H1 (cell line): ENCODE data around the gene ACTR8. TPM values are rescaled to one million over a fixed set of nuclear protein-coding genes. Genes with fewer than 3 reads are reported as not detected.

ENCODE experiments used
- CTCF ChIA-PET: fragments of 300-600 bp; sonication (Branson Sonifier 250); formaldehyde crosslinking; loops from one replicate; lab custom pipeline; 2021; ENCODE audit not compliant: partially characterized antibody; lab: Charles Lee
- POLR2A ChIA-PET: fragments of 300-600 bp; sonication (Branson Sonifier 250); formaldehyde crosslinking; loops from one replicate; lab custom pipeline; 2021; ENCODE audit warnings: inconsistent platforms; ENCODE audit not compliant: partially characterized antibody; lab: Charles Lee
- DNase-seq, 2 experiments: peaks; one replicate each; pipeline versions ENCODE4 v3.0.0 to v3.0.0-alpha.2; 2010 to 2022; ENCODE audit warnings: low spot score in 2 of 2, low read depth in 1 of 2, mixed read lengths in 1 of 2
- FAIRE-seq: peaks from 2 replicates; lab custom pipeline; 2011; peaks lifted over from hg19 to GRCh38; lab: Jason Lieb, UNC
- H2AFZ ChIP-seq: 2 replicates; pipeline ENCODE4 v1.8.1; 2012; ENCODE audit warnings: low read length, inconsistent platforms
- H2AK5ac ChIP-seq: 2 replicates; pipeline ENCODE4 v1.6.1; 2013; ENCODE audit warnings: low read depth, low read length
- H2BK120ac ChIP-seq: replicated peaks from 2 replicates; pipeline ENCODE3; 2013; ENCODE audit warnings: low read depth, low read length, inconsistent platforms
- H2BK12ac ChIP-seq: 2 replicates; pipeline ENCODE4 v1.6.1; 2013; ENCODE audit warnings: low read depth, low read length
- H2BK15ac ChIP-seq: 2 replicates; pipeline ENCODE4 v1.6.1; 2013; ENCODE audit warnings: low read length
- H2BK20ac ChIP-seq: 2 replicates; pipeline ENCODE4 v1.6.1; 2013; ENCODE audit warnings: low read length
- H2BK5ac ChIP-seq: 2 replicates; pipeline ENCODE4 v1.6.1; 2013; ENCODE audit warnings: low read depth, low read length
- H3K14ac ChIP-seq: 2 replicates; pipeline ENCODE4 v1.6.1; 2013; ENCODE audit warnings: inconsistent platforms; ENCODE audit not compliant: insufficient read length
- H3K18ac ChIP-seq: 2 replicates; pipeline ENCODE4 v1.6.1; 2013; ENCODE audit warnings: low read length; ENCODE audit errors: extremely low read depth
- H3K23ac ChIP-seq: 2 replicates; pipeline ENCODE4 v1.6.1; 2013; ENCODE audit warnings: inconsistent platforms; ENCODE audit not compliant: insufficient read length
- H3K23me2 ChIP-seq: 2 replicates; pipeline ENCODE4 v1.6.1; 2013; ENCODE audit warnings: low read depth, low read length
- H3K27ac ChIP-seq: 2 replicates; pipeline ENCODE4 v1.6.1; 2011; ENCODE audit warnings: low read depth, low read length, inconsistent platforms
- H3K27me3 ChIP-seq, 4 experiments: replicated peaks in 1 of 4; 1 replicate in 1 of 4; 2 replicates in 3 of 4; pipeline versions ENCODE4 v1.6.1 to v1.8.1; 2011 to 2013; ENCODE audit warnings: low read length in 3 of 4, mild to moderate bottlenecking in 3 of 4, inconsistent platforms in 2 of 4, mixed read lengths in 2 of 4, moderate library complexity in 1 of 4; ENCODE audit not compliant: control insufficient read depth in 3 of 4, insufficient read depth in 3 of 4; ENCODE audit errors: extremely low read depth in 1 of 4
- H3K36me3 ChIP-seq, 4 experiments: 2 replicates each; pipeline versions ENCODE4 v1.6.1 to v1.8.1; 2011 to 2013; ENCODE audit warnings: mild to moderate bottlenecking in 4 of 4, low read length in 3 of 4, moderate library complexity in 2 of 4, control low read depth in 1 of 4, inconsistent platforms in 1 of 4; ENCODE audit not compliant: insufficient read depth in 4 of 4, control insufficient read depth in 2 of 4
- H3K4ac ChIP-seq: replicated peaks from 2 replicates; pipeline ENCODE3; 2013; ENCODE audit warnings: low read length, low read depth, mixed read lengths, inconsistent platforms; ENCODE audit not compliant: insufficient read length
- H3K4me1 ChIP-seq, 4 experiments: replicated peaks in 1 of 4; 1 replicate in 1 of 4; 2 replicates in 3 of 4; pipeline versions ENCODE4 v1.6.1 to v1.8.1; 2011 to 2013; ENCODE audit warnings: low read length in 3 of 4, inconsistent platforms in 2 of 4, mixed read lengths in 1 of 4; ENCODE audit not compliant: insufficient read depth in 4 of 4, control insufficient read depth in 3 of 4
- H3K4me2 ChIP-seq, 2 experiments: 2 replicates each; pipeline versions ENCODE4 v1.6.1 to v1.8.1; 2011 to 2013; ENCODE audit warnings: low read depth in 2 of 2, low read length in 2 of 2, control low read depth in 1 of 2, inconsistent platforms in 1 of 2, mild to moderate bottlenecking in 1 of 2; ENCODE audit not compliant: insufficient read depth in 1 of 2
- H3K4me3 ChIP-seq, 4 experiments: fragments of 200-600, 300-600 bp in 1 of 4; sonication (generic), shearing (Covaris generic), sonication (Bioruptor Twin) in 1 of 4; 2 replicates each; pipeline versions ENCODE4 v1.5.1 to v1.8.1; 2011 to 2016; ENCODE audit warnings: low read length in 4 of 4, low read depth in 3 of 4, control low read depth in 2 of 4, inconsistent platforms in 2 of 4, mild to moderate bottlenecking in 2 of 4, mixed read lengths in 1 of 4, moderate library complexity in 1 of 4; ENCODE audit not compliant: insufficient read depth in 2 of 4; ENCODE audit errors: extremely low read depth in 1 of 4
- H3K56ac ChIP-seq: replicated peaks from 2 replicates; pipeline ENCODE3; 2013; ENCODE audit warnings: low read depth, mild to moderate bottlenecking, mixed read lengths, low read length, inconsistent platforms; ENCODE audit not compliant: insufficient read length
- H3K79me1 ChIP-seq: 2 replicates; pipeline ENCODE4 v1.6.1; 2013; ENCODE audit warnings: low read depth, low read length, control low read depth
- H3K79me2 ChIP-seq, 2 experiments: 2 replicates each; pipeline versions ENCODE4 v1.6.1 to v1.8.1; 2012 to 2013; ENCODE audit warnings: low read length in 2 of 2, mild to moderate bottlenecking in 2 of 2, inconsistent platforms in 1 of 2; ENCODE audit not compliant: insufficient read depth in 2 of 2, control insufficient read depth in 1 of 2
- H3K9ac ChIP-seq, 4 experiments: replicated peaks in 1 of 4; 1 replicate in 1 of 4; 2 replicates in 3 of 4; pipeline versions ENCODE4 v1.6.1 to v1.8.1; 2011 to 2013; ENCODE audit warnings: low read depth in 3 of 4, low read length in 3 of 4, control low read depth in 2 of 4, mild to moderate bottlenecking in 2 of 4, moderate library complexity in 2 of 4, inconsistent platforms in 1 of 4; ENCODE audit errors: extremely low read depth in 1 of 4
- H3K9me3 ChIP-seq, 2 experiments: 2 replicates each; pipeline versions ENCODE4 v1.6.1 to v1.8.1; 2012 to 2013; ENCODE audit warnings: mild to moderate bottlenecking in 2 of 2, moderate library complexity in 2 of 2, control low read depth in 1 of 2, inconsistent platforms in 1 of 2, low read depth in 1 of 2, low read length in 1 of 2, mixed read lengths in 1 of 2; ENCODE audit not compliant: insufficient read depth in 2 of 2
- H4K20me1 ChIP-seq, 2 experiments: replicated peaks in 1 of 2; 2 replicates each; pipeline versions ENCODE3 to v1.8.1; 2011 to 2013; ENCODE audit warnings: inconsistent platforms in 2 of 2, low read length in 2 of 2, mild to moderate bottlenecking in 1 of 2; ENCODE audit not compliant: insufficient read depth in 2 of 2, control insufficient read depth in 1 of 2
- H4K5ac ChIP-seq: 2 replicates; pipeline ENCODE4 v1.6.1; 2013; ENCODE audit warnings: low read length, low read depth, mixed read lengths, inconsistent platforms; ENCODE audit not compliant: insufficient read length
- H4K8ac ChIP-seq: 2 replicates; pipeline ENCODE4 v1.8.0; 2013; ENCODE audit warnings: mild to moderate bottlenecking, moderate library complexity, low read length, inconsistent platforms; ENCODE audit not compliant: insufficient read depth; ENCODE audit errors: extremely low read depth
- H4K91ac ChIP-seq: replicated peaks from 2 replicates; pipeline ENCODE3; 2013; ENCODE audit warnings: low read length, mixed read lengths, inconsistent platforms; ENCODE audit not compliant: insufficient read length
- BACH1 ChIP-seq: IDR thresholded peaks from 2 replicates; pipeline ENCODE4 v1.6.1; 2012; ENCODE audit warnings: low read length, improper control_type of control experiment
- BRCA1 ChIP-seq: IDR thresholded peaks from 2 replicates; pipeline ENCODE4 v1.6.1; 2012; ENCODE audit warnings: low read depth, low read length, improper control_type of control experiment
- CBX5 ChIP-seq: fragments of 300-800, 300-1000 bp; sonication (generic); IDR thresholded peaks from 2 replicates; pipeline ENCODE4 v1.7.1; 2016; ENCODE audit warnings: antibody characterized with exemption, low read length, low read depth
- CTBP2 ChIP-seq: IDR thresholded peaks from 2 replicates; pipeline ENCODE4 v1.7.0; 2011; ENCODE audit warnings: borderline replicate concordance, mild to moderate bottlenecking, moderate library complexity, mixed read lengths, low read length; ENCODE audit not compliant: insufficient read depth, insufficient read length
- EP300 ChIP-seq, 2 experiments: IDR thresholded peaks; 1 replicate in 1 of 2; 2 replicates in 1 of 2; pipeline ENCODE4 v1.6.1; 2011 to 2012; ENCODE audit warnings: low read depth in 2 of 2, low read length in 2 of 2, mild to moderate bottlenecking in 2 of 2, borderline replicate concordance in 1 of 2, inconsistent platforms in 1 of 2, moderate library complexity in 1 of 2
- POLR2AphosphoS5 ChIP-seq: IDR thresholded peaks from 2 replicates; pipeline ENCODE4 v1.6.1; 2011; ENCODE audit warnings: low read depth, low read length
- SP1 ChIP-seq: IDR thresholded peaks from 2 replicates; pipeline ENCODE4 v1.6.1; 2011; ENCODE audit warnings: low read depth, low read length
- SP2 ChIP-seq: IDR thresholded peaks from 2 replicates; pipeline ENCODE4 v1.6.1; 2012; ENCODE audit warnings: mild to moderate bottlenecking, low read length, inconsistent platforms
- TBP ChIP-seq: IDR thresholded peaks from 2 replicates; pipeline ENCODE4 v1.6.1; 2011; ENCODE audit warnings: low read depth, low read length, improper control_type of control experiment
- TCF12 ChIP-seq: IDR thresholded peaks from 2 replicates; pipeline ENCODE4 v1.6.1; 2011; ENCODE audit warnings: low read depth, mild to moderate bottlenecking, low read length
- WGBS, 2 experiments: shearing (Covaris generic) in 1 of 2; methylation state at CpG; one replicate each; pipeline versions ENCODE4 v1.1.6 to v1.1.7; 2013 to 2015; ENCODE audit warnings: low lambda C conversion rate in 2 of 2, mixed read lengths in 2 of 2, inconsistent platforms in 1 of 2, low coverage in 1 of 2, missing lambda C conversion rate in 1 of 2; ENCODE audit not compliant: insufficient replicate concordance in 2 of 2, insufficient coverage in 1 of 2, insufficient read length in 1 of 2; ENCODE audit errors: extremely low coverage in 1 of 2, missing lambda C conversion rate in 1 of 2; 5-methylcytosine and 5-hydroxymethylcytosine counted together
- polyA plus RNA-seq, 7 experiments: library from polyadenylated mRNA; depleted of rRNA in 3 of 7; stranded (reverse) in 5 of 7; unstranded in 2 of 7; fragments of >200 nt in 5 of 7; fragments of 200-250 nt in 2 of 7; gene quantifications; 1 replicate in 5 of 7; 2 replicates in 1 of 7; 4 replicates in 1 of 7; pipeline versions ENCODE4 v1.2.1 to v1.2.3, GENCODE V29; 2011 to 2013; ENCODE audit warnings: missing spikeins in 2 of 7, mixed read lengths in 2 of 7
- total RNA-seq: library from RNA; stranded (reverse); fragmentation: NEBNext Ultra II Directional; extraction: Animal tissue kit (Norgen Biotek cat#: 25700); gene quantifications from 2 replicates; pipeline ENCODE4 v1.2.1, GENCODE V29; 2021
- TF ChIP-seq, protein P1 (sequence below): IDR thresholded peaks from 2 replicates; pipeline ENCODE4 v1.6.1; 2011; ENCODE audit warnings: low read length, improper control_type of control experiment

The ACTR8 gene
- total and polyA plus RNA-seq, 2 of the 8 experiments (the other 6 are each of a cell fraction or from before 2014, with no cell fraction given) = 8.3 to 26.9 TPM

DNA sequence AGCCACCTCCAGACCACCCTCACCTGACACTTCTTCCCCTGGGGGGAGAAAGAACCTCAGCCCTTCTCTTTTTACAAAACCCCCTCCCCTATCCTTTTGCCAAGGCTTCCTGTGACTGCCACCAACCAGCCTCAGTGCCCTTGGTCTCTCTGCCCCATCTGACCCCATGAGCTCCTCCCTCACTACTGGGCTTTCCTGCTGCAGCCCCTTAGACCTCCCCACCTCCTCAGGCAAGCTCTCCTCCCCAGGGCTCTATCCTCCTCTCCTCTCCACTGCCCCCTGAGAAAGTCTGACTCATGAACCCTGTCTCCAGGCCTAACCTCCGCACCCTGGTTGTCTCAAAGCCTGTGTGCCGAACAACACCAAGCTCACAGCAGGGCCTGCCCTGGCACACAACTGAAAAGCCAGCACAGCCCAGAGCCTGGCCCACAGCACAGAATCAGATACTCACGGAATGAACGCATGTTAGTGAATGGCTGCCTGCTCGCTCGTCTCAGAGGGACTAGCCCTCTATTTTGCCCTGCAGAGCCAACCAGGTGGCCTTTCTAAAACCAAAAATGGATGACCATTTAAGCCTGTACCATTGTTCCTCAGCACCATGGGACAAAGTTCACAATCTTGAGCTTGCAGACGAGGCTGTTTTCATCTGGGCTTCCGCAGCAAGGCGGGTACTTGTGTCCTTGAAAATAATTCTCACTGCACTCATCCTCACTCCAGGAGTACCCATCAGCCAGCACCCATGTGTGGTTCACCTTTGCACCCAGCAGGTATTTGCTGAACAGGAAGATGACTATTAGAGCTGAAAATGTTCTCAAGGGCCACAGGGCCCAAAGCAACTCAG is 37.5 kb downstream of the ACTR8 start:
- H3K9ac ChIP-seq = no peak overlapping the region; a peak in 2 of 7 replicates
- no peak overlapping the region for H3K56ac ChIP-seq
- H3K23me2 ChIP-seq = peaks cover 10% of the 10 kb centered on the region
- no peak overlapping the region for H3K4ac ChIP-seq
- no peak overlapping the region for H3K23ac ChIP-seq
- H4K91ac ChIP-seq = peak overlapping the region; percentile 63
- H2AFZ ChIP-seq = no peak overlapping the region
- H3K27ac ChIP-seq = no peak overlapping the region
- H2BK120ac ChIP-seq = no peak overlapping the region
- ChIA-PET POLR2A (interaction anchor here (0.8 to 1.9 kb wide), 4 partner anchors 14 to 21 kb away, joined by 3 to 6 read pairs (median 4); no protein-coding TSS in a partner anchor), CTCF (interaction anchor here (0.6 to 3.5 kb wide), 12 partner anchors 10 to 490 kb away, joined by 3 to 23 read pairs (median 4); no protein-coding TSS in a partner anchor)
- peak overlapping the region; percentile 64; the same call in 1 of the 2 replicates for H2BK12ac ChIP-seq
- H2AK5ac ChIP-seq = no peak overlapping the region
- peaks cover 0 to 3% of the 10 kb centered on the region in 2 experiments for H4K20me1 ChIP-seq
- DNase-seq = no peak
- H3K79me1 ChIP-seq = peaks cover 12% of the 10 kb centered on the region
- peak overlapping the region in 2 of 4 experiments; percentile 75 to 79; a peak in 2 of 8 replicates for H3K4me3 ChIP-seq
- no peak for FAIRE-seq
- peaks cover 0 to 3% of the 10 kb centered on the region in 2 experiments; a peak in 1 of 4 replicates for H3K79me2 ChIP-seq
- no peaks in the 10 kb centered on the region; a peak in 1 of 8 replicates for H3K36me3 ChIP-seq
- 91% methylated on average over 9 of the region's 9 CpGs; no CpG with 5 or more reads in 1 of the 2 experiments for WGBS, 2 experiments
- H4K5ac ChIP-seq = no peak overlapping the region
- peaks cover 19 to 30% (median 22%) of the 10 kb centered on the region in 4 experiments for H3K4me1 ChIP-seq
- no peak overlapping the region for H3K14ac ChIP-seq
- no peaks in the 10 kb centered on the region for H3K9me3 ChIP-seq
- no peak overlapping the region for H2BK5ac ChIP-seq
- H2BK20ac ChIP-seq = 0 out of 2 replicates have a peak overlapping the region, but pooled peaks have one; percentile 17
- peak overlapping the region; percentile 74 for H4K8ac ChIP-seq
- H2BK15ac ChIP-seq = no peak overlapping the region
- no peak overlapping the region for H3K18ac ChIP-seq
- H3K4me2 ChIP-seq = peak overlapping the region; percentile 69 to 90; a peak in 3 of 4 replicates
- peaks cover 3 to 16% (median 9%) of the 10 kb centered on the region in 4 experiments for H3K27me3 ChIP-seq
- TF ChIP-seq SP1 (no peak), CBX5 (no peak), POLR2AphosphoS5 (no peak), BRCA1 (no peak), CTBP2 (no peak), BACH1 (no peak), TBP (no peak), SP2 (no peak), TCF12 (no peak), EP300 (IDR thresholded peaks at IDR 0.05; ENCODE audit: borderline replicate concordance in 1 of 2, low read depth in 2 of 2, low read length in 2 of 2) (no peak)
- TF ChIP-seq, protein P1, sequence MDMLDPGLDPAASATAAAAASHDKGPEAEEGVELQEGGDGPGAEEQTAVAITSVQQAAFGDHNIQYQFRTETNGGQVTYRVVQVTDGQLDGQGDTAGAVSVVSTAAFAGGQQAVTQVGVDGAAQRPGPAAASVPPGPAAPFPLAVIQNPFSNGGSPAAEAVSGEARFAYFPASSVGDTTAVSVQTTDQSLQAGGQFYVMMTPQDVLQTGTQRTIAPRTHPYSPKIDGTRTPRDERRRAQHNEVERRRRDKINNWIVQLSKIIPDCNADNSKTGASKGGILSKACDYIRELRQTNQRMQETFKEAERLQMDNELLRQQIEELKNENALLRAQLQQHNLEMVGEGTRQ = no peak
